ENCODE results near the gene ANKRD55.
"Not testable (repeated sequence)": the region's sequence is repeated elsewhere in the genome, so short reads cannot be mapped to it uniquely, and the experiment has no call there.

Gene ANKRD55

GRCh38 chr5:56144211-56144610 is 88.9 kb downstream of the ANKRD55 start:
- no peak for DNase-seq (ENCODE audit: low read depth in 2 of 2)

- no peak for DNase-seq (ENCODE audit: low read depth in 2 of 2)
Observed at GRCh38 chr5:56143373-56143714, 89.8 kb downstream of the ANKRD55 start.

GRCh38 chr5:56142614-56143372 is 90.3 kb downstream of the ANKRD55 start:
- no peak for DNase-seq (ENCODE audit: low read depth in 2 of 2)

- DNase-seq (ENCODE audit: low read depth in 2 of 2), result no peak
Observed at GRCh38 chr5:56142233-56142613, 90.9 kb downstream of the ANKRD55 start.

- no peak for DNase-seq (ENCODE audit: low read depth in 2 of 2)
Observed at GRCh38 chr5:56140073-56140472, 93.1 kb downstream of the ANKRD55 start.

GRCh38 chr5:56130664-56131063 is 102.5 kb downstream of the ANKRD55 start:
- no peak for DNase-seq (ENCODE audit: low read depth in 2 of 2)

GRCh38 chr5:56129288-56129687 is 103.8 kb downstream of the ANKRD55 start:
- DNase-seq (ENCODE audit: low read depth in 2 of 2), result no peak

- DNase-seq (ENCODE audit: low read depth in 2 of 2), result peak in 1 of 2 donors; percentile 12
Observed at GRCh38 chr5:56128113-56128512, 105.0 kb downstream of the ANKRD55 start.

GRCh38 chr5:56126487-56127179 is 106.5 kb downstream of the ANKRD55 start:
- no peak for DNase-seq (ENCODE audit: low read depth in 2 of 2)

GRCh38 chr5:56123531-56124243 is 109.4 kb downstream of the ANKRD55 start:
- no peak for DNase-seq (ENCODE audit: low read depth in 2 of 2)

- not testable (repeated sequence) for DNase-seq (ENCODE audit: low read depth in 2 of 2)
Observed at GRCh38 chr5:56122360-56122985, 110.7 kb downstream of the ANKRD55 start.

GRCh38 chr5:56119050-56119449 is 114.1 kb downstream of the ANKRD55 start:
- no peak for DNase-seq (ENCODE audit: low read depth in 2 of 2)

- no peak for DNase-seq (ENCODE audit: low read depth in 2 of 2)
Observed at GRCh38 chr5:56116599-56117141, 116.5 kb downstream of the ANKRD55 start.

- DNase-seq (ENCODE audit: low read depth in 2 of 2), result no peak
Observed at GRCh38 chr5:56115589-56115988, 117.5 kb downstream of the ANKRD55 start.

- DNase-seq (ENCODE audit: low read depth in 2 of 2), result no peak
Observed at GRCh38 chr5:56112526-56113121, 120.5 kb downstream of the ANKRD55 start.

- DNase-seq (ENCODE audit: low read depth in 2 of 2), result no peak
Observed at GRCh38 chr5:56111404-56111781, 121.7 kb downstream of the ANKRD55 start.

GRCh38 chr5:56110646-56111403 is 122.3 kb downstream of the ANKRD55 start:
- no peak for DNase-seq (ENCODE audit: low read depth in 2 of 2)

GRCh38 chr5:56108246-56108645 is 124.9 kb downstream of the ANKRD55 start:
- DNase-seq (ENCODE audit: low read depth in 2 of 2), result no peak

GRCh38 chr5:56106837-56107236 is 126.3 kb downstream of the ANKRD55 start:
- DNase-seq (ENCODE audit: low read depth in 2 of 2), result no peak

GRCh38 chr5:56105511-56106291 is 127.4 kb downstream of the ANKRD55 start:
- no peak for DNase-seq (ENCODE audit: low read depth in 2 of 2)
